Measurements from ENCODE around the gene TMEM271.

The TMEM271 gene

DNA sequence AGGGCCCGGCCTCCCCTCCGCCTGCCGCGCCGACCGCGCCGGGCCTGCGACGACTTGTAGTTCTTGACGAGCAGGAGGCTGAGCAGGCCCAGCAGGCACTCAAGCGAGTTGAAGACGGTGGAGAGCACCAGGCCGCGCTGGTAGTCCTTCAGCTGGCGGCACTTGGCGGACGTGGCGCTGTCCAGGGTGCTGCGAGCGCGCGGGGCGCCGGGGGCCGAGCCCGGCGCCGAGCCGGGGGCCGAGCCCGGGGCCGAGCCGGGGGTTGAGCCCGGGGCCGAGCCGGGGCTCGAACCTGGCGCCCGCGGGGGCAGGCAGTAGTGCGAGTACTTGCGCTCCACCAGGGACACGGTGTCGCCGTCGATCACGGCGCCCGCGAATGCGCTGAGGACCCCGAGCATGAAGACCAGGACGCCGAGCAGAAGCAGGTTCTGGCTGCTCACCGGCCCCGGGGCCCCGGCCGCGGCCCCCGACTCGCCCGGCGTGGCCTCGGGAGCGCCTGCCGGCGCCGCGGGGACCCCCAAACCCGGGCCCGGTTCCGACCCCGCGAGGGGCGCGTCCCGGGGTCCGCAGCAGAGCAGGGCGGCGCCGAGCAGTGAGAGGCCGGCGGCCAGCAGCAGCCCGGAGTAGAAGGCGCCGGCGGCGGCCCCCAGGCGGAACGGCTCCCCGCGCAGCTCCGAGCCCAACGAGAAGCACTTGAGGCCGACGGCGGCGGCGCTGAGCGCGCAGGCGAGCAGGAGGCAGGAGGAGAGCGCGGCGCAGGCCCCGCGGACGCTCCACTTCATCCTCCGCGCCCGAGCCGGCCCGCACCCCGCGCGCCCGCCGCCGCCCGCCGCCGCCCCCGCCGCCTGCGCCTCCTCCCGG, 584 bp downstream of the TMEM271 start:
- H2AFZ ChIP-seq (ENCODE audit: low read depth, low read length) = no peak overlapping the region
- H3K27me3 ChIP-seq (ENCODE audit: low read depth, low read length) = no peaks in the 10 kb centered on the region
- no peak overlapping the region for H3K4me3 ChIP-seq (ENCODE audit: low read length)
- no peaks in the 10 kb centered on the region for H4K20me1 ChIP-seq (ENCODE audit: insufficient read depth, low read length)
- H3K9ac ChIP-seq (ENCODE audit: low read length) = no peak overlapping the region
- no peaks in the 10 kb centered on the region for H3K9me3 ChIP-seq (ENCODE audit: insufficient read depth, low read length)
- H3K4me1 ChIP-seq (ENCODE audit: low read length) = peaks cover 38% of the 10 kb centered on the region
- H3K4me2 ChIP-seq (ENCODE audit: low read length) = no peak overlapping the region
- TF ChIP-seq, protein P1, sequence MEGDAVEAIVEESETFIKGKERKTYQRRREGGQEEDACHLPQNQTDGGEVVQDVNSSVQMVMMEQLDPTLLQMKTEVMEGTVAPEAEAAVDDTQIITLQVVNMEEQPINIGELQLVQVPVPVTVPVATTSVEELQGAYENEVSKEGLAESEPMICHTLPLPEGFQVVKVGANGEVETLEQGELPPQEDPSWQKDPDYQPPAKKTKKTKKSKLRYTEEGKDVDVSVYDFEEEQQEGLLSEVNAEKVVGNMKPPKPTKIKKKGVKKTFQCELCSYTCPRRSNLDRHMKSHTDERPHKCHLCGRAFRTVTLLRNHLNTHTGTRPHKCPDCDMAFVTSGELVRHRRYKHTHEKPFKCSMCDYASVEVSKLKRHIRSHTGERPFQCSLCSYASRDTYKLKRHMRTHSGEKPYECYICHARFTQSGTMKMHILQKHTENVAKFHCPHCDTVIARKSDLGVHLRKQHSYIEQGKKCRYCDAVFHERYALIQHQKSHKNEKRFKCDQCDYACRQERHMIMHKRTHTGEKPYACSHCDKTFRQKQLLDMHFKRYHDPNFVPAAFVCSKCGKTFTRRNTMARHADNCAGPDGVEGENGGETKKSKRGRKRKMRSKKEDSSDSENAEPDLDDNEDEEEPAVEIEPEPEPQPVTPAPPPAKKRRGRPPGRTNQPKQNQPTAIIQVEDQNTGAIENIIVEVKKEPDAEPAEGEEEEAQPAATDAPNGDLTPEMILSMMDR (IDR thresholded peaks at IDR 0.05; ENCODE audit: low read depth, low read length) = no peak
- no peak for TF ChIP-seq EZH2phosphoT487 (IDR thresholded peaks at IDR 0.05; ENCODE audit: low read depth)
- no peak overlapping the region for H3K27ac ChIP-seq (ENCODE audit: low read length)
- H3K36me3 ChIP-seq (replicated peaks; ENCODE audit: low read depth, low read length) = no peaks in the 10 kb centered on the region
- H3K79me2 ChIP-seq (ENCODE audit: low read length) = no peaks in the 10 kb centered on the region

DNA sequence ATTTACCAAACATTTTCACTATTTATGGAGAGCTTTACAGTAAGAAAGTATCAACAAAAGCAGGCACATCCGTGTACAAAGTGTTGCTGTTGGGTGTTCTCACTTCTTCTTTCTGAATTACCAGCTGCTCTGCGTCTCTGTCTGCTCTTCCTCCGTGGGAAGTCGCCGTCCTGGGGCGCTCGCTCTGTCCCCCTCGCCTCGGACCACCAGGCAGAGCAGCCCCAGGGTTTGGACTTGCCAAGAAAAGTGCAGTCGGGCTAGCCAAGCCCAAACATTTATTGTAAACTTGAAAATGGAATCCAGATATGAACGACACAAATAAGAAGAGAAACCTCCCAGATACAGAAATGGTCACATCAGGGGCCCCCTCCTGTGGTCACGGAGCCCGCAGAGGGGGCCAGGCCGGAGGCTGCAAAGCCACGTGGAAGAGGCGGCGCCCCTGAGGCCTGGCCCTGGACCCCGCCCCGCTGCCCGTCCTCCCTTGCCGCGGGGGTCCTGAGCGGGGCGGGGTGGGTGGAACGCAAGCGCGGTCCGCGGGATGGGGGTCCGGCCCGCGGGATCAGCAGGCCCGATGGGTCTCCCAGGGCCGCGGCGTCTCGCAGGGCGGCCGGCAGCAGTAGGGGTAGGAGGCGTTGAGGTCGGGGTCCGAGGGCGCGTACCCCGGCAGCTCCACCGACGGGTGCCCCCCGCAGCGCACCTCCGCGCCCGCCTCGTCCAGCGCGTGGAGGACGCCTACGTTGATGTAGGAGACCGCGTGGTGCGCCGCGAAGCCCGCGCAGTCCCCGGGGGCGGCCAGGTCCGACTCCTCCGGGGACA, 1.5 kb downstream of the TMEM271 start:
- TF ChIP-seq, protein P1 (IDR thresholded peaks at IDR 0.05; ENCODE audit: low read depth, low read length) = no peak
- TF ChIP-seq EZH2phosphoT487 (IDR thresholded peaks at IDR 0.05; ENCODE audit: low read depth) = no peak
- Histone ChIP-seq H3K27ac (ENCODE audit: low read length) (peak overlapping the region; percentile 61), H3K9ac (ENCODE audit: low read length) (peak overlapping the region; percentile 2; the same call in 1 of the 2 replicates), H3K27me3 (ENCODE audit: low read depth, low read length) (no peaks in the 10 kb centered on the region), H4K20me1 (ENCODE audit: insufficient read depth, low read length) (no peaks in the 10 kb centered on the region), H3K79me2 (ENCODE audit: low read length) (no peaks in the 10 kb centered on the region), H3K4me2 (ENCODE audit: low read length) (peak overlapping the region; percentile 50), H3K4me3 (ENCODE audit: low read length) (peak overlapping the region; percentile 41), H2AFZ (ENCODE audit: low read depth, low read length) (no peak overlapping the region), H3K36me3 (replicated peaks; ENCODE audit: low read depth, low read length) (no peaks in the 10 kb centered on the region), H3K4me1 (ENCODE audit: low read length) (peaks cover 31% of the 10 kb centered on the region), H3K9me3 (ENCODE audit: insufficient read depth, low read length) (no peaks in the 10 kb centered on the region)

DNA sequence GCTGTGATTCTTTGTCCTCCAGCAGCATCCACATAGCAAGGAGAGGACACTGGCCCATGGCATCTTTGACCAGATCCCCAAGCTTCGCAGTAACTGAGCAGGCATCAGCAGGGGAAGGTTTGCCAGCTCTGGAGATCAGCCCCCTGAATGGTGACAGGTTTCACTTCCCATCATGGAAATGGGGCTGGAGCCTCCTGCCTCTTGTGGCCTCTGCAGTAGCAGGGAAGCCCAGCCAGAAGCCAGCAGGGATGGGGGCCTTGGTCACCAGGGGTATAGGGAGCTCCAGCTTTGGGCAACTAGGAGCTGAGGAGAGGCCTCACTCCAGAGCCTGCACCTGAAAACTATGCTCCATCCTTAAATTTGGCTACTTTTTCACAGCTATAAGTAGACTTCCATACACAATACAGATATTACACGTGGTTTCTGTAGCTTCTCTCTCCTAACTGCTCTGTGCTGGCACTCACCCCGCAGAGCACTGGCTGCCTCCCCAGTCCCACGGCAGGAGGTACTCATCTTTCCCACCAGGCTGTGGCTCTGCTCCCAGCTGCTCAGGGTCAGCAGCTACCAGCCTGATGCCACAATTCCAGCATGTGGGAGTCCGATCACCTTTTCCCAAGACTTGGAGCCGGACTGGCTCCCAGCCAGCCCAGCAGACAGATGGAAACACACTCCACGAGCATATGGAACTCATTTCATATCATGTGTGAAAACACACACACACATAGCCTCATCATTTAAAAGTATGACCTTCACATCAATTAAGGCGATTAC, 2.8 kb downstream of the TMEM271 start:
- no peaks in the 10 kb centered on the region for H3K36me3 ChIP-seq (replicated peaks; ENCODE audit: low read depth, low read length)
- peaks cover 18% of the 10 kb centered on the region for H3K4me1 ChIP-seq (ENCODE audit: low read length)
- no peaks in the 10 kb centered on the region for H3K27me3 ChIP-seq (ENCODE audit: low read depth, low read length)
- no peaks in the 10 kb centered on the region for H3K9me3 ChIP-seq (ENCODE audit: insufficient read depth, low read length)
- H3K27ac ChIP-seq (ENCODE audit: low read length) = no peak overlapping the region
- no peaks in the 10 kb centered on the region for H3K79me2 ChIP-seq (ENCODE audit: low read length)
- no peaks in the 10 kb centered on the region for H4K20me1 ChIP-seq (ENCODE audit: insufficient read depth, low read length)
- no peak overlapping the region for H3K4me2 ChIP-seq (ENCODE audit: low read length)
- H3K4me3 ChIP-seq (ENCODE audit: low read length) = no peak overlapping the region
- TF ChIP-seq, protein P1 (IDR thresholded peaks at IDR 0.05; ENCODE audit: low read depth, low read length) = no peak
- no peak overlapping the region for H2AFZ ChIP-seq (ENCODE audit: low read depth, low read length)
- no peak overlapping the region for H3K9ac ChIP-seq (ENCODE audit: low read length)

All from OCI-LY3 (cell line).